GM12873 (cell line): ENCODE measurements around the gene HPCAL1.

Experiments used
- TF ChIP-seq, protein P1 (sequence below): IDR thresholded peaks from 2 replicates; pipeline ENCODE4 v1.5.1; 2012; ENCODE audit warnings: low read depth, mild to moderate bottlenecking, moderate library complexity, low read length, control low read depth; ENCODE audit not compliant: insufficient read depth; ENCODE audit errors: missing control alignments

The HPCAL1 gene

DNA sequence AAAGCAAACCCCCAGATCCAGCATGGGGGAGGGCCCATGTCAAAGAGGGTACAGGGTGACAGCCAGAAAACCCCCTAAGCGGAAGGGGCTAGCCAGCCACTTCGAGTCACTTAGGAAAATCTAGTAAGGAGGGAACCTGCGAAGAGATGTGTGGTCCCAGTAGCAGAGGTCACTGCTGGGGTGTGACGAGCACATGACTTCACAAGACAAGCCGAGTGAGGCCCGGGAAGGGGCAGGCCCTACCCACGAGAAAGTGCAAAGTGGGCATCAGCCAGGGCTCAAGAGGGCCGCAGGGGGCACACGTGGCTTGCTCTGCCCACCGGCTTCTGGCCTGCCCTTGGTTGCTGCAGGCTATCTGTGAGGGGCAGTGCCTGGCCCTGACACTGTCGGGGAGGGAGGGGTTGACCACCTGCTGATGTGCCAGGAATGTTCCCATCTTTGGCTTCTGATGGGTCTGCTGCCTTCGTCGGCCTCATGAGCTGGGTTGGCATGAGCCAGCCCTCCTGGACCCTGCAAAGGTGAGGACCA, 133.9 kb downstream of the HPCAL1 start:
- TF ChIP-seq, protein P1, sequence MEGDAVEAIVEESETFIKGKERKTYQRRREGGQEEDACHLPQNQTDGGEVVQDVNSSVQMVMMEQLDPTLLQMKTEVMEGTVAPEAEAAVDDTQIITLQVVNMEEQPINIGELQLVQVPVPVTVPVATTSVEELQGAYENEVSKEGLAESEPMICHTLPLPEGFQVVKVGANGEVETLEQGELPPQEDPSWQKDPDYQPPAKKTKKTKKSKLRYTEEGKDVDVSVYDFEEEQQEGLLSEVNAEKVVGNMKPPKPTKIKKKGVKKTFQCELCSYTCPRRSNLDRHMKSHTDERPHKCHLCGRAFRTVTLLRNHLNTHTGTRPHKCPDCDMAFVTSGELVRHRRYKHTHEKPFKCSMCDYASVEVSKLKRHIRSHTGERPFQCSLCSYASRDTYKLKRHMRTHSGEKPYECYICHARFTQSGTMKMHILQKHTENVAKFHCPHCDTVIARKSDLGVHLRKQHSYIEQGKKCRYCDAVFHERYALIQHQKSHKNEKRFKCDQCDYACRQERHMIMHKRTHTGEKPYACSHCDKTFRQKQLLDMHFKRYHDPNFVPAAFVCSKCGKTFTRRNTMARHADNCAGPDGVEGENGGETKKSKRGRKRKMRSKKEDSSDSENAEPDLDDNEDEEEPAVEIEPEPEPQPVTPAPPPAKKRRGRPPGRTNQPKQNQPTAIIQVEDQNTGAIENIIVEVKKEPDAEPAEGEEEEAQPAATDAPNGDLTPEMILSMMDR: no peak

DNA sequence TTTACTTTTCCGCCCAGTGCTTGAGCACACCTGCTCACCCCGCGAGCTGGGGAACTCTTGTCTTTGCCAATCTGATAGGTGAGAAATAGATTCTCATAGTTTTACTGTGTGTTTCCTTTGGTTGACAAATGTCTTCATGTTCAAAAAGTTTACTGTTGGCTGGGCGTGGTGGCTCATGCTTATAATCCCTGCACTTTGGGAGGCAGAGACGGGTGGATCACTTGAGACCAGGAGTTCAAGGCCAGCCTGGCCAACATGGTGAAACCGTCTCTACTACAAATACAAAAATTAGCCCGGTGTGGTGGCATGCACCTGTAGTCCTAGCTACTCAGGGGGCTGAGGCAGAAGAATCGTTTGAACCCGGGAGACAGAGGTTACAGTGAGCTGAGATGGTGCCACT, 135.1 kb downstream of the HPCAL1 start:
- TF ChIP-seq, protein P1: no peak

- TF ChIP-seq, protein P1: no peak
These were observed 136.0 kb downstream of the HPCAL1 start for GRCh38 chr2:10438688-10439087.

- TF ChIP-seq, protein P1: no peak
These were observed 136.6 kb downstream of the HPCAL1 start for GRCh38 chr2:10439185-10439879.

DNA sequence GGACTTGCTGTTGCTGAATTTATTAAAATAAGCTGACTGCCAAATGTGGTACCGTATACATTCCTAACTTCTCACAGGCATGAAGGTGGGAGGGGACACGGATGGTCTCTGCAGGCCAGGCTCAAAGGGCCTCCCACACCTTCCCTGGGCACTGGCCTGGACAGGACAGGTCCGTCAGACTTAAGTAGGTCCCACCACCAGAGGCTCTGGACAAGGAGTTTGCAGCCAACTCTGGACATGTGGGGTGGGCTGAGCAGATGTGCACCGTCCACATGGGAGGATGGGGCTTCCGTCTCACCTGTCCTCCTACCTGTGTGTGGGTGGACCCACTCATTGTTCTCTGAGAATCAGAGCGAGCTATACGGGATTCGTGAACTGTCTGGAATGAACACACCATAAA, 137.3 kb downstream of the HPCAL1 start:
- TF ChIP-seq, protein P1: no peak

- TF ChIP-seq, protein P1: no peak
These were observed 138.0 kb downstream of the HPCAL1 start for GRCh38 chr2:10440736-10441135.

- TF ChIP-seq, protein P1: no peak
These were observed 139.2 kb downstream of the HPCAL1 start for GRCh38 chr2:10441948-10442347.
